HCT116 (cell line): ENCODE measurements around the gene TNXB. TPM values are rescaled to one million over a fixed set of nuclear protein-coding genes. Genes with fewer than 3 reads are reported as not detected.

Source experiments
- ATAC-seq: fragments of 200-7000 bp; cut with Tn5 transposase; 2 replicates; pipeline ENCODE4 v1.9.1; 2020; ENCODE audit warnings: mild to moderate bottlenecking, moderate library complexity
- BruUV-seq: library from RNA; stranded (reverse); fragments of 400-500 nt; replicated peaks from 2 replicates; lab custom pipeline; 2021; lab: Mats Ljungman, UMichigan
- CTCF ChIA-PET: fragments of 300-600 bp; sonication (Branson Sonifier 250); formaldehyde crosslinking; loops from one replicate; lab custom pipeline; 2021; ENCODE audit warnings: antibody characterized with exemption; lab: Charles Lee
- POLR2A ChIA-PET: fragments of 300-600, 350-600 bp; sonication (Branson Sonifier 250); formaldehyde crosslinking; loops from one replicate; lab custom pipeline; 2021; ENCODE audit warnings: antibody characterized with exemption; lab: Charles Lee
- RAD21 ChIA-PET, 2 experiments: fragments of 300-600 bp; sonication (Branson Sonifier 250); formaldehyde crosslinking; loops; one replicate each; lab custom pipeline; 2023; ENCODE audit warnings: low total read pairs in 2 of 2; ENCODE audit not compliant: uncharacterized antibody in 2 of 2, unreplicated experiment in 2 of 2, low non-redundant PET in 1 of 2; lab: Charles Lee
- DNase-seq: peaks from one replicate; pipeline ENCODE4 v3.0.0-alpha.2; 2010; ENCODE audit warnings: low read depth, low spot score
- H2AFZ ChIP-seq: fragments of 200-600 bp; shearing (Covaris generic), sonication (generic); 2 replicates; pipeline ENCODE4 v1.6.1; 2017; ENCODE audit warnings: low read depth, mixed run types, mixed read lengths, antibody characterized with exemption, low read length; ENCODE audit not compliant: poor library complexity, severe bottlenecking
- H3K27ac ChIP-seq: 2 replicates; pipeline ENCODE4 v1.5.1; 2012; ENCODE audit warnings: low read depth, low read length
- H3K27me3 ChIP-seq: fragments of 200-600 bp; sonication (generic); 2 replicates; pipeline ENCODE4 v1.6.1; 2016; ENCODE audit warnings: mixed run types, low read length, mixed read lengths; ENCODE audit not compliant: insufficient read depth
- H3K36me3 ChIP-seq, 2 experiments: fragments of 200-500 bp in 1 of 2; fragments of 200-600 bp in 1 of 2; sonication (Bioruptor generic) in 1 of 2; sonication (generic) in 1 of 2; 2 replicates each; pipeline versions ENCODE4 v1.5.1 to v1.6.1; 2014 to 2016; ENCODE audit warnings: low read length in 2 of 2, inconsistent platforms in 1 of 2, mixed read lengths in 1 of 2, mixed run types in 1 of 2; ENCODE audit not compliant: insufficient read depth in 2 of 2, control insufficient read depth in 1 of 2
- H3K4me1 ChIP-seq, 2 experiments: fragments of 200-600 bp in 1 of 2; sonication (generic) in 1 of 2; 2 replicates each; pipeline versions ENCODE4 v1.5.1 to v1.6.1; 2012 to 2017; ENCODE audit warnings: low read length in 2 of 2, inconsistent platforms in 1 of 2, mild to moderate bottlenecking in 1 of 2, mixed read lengths in 1 of 2, mixed run types in 1 of 2, moderate library complexity in 1 of 2; ENCODE audit not compliant: insufficient read depth in 2 of 2, control insufficient read depth in 1 of 2
- H3K4me2 ChIP-seq: fragments of 200-600 bp; sonication (generic); 2 replicates; pipeline ENCODE4 v1.6.1; 2017; ENCODE audit warnings: mixed run types, low read length, mixed read lengths
- H3K4me3 ChIP-seq, 2 experiments: fragments of 200-600 bp in 1 of 2; sonication (generic) in 1 of 2; replicated peaks in 1 of 2; 2 replicates each; pipeline ENCODE4 v1.5.1; 2011 to 2016; ENCODE audit warnings: low read length in 2 of 2, control low read depth in 1 of 2, low read depth in 1 of 2, mild to moderate bottlenecking in 1 of 2, mixed read lengths in 1 of 2, mixed run types in 1 of 2
- H3K79me2 ChIP-seq: fragments of 200-600 bp; sonication (generic); 2 replicates; pipeline ENCODE4 v1.6.1; 2017; ENCODE audit warnings: mild to moderate bottlenecking, mixed run types, low read length, moderate library complexity, mixed read lengths; ENCODE audit not compliant: insufficient read depth
- H3K9ac ChIP-seq: fragments of 200-600 bp; sonication (generic); 2 replicates; pipeline ENCODE4 v1.6.1; 2016; ENCODE audit warnings: low read length, mixed read lengths
- H3K9me2 ChIP-seq: fragments of 200-600 bp; sonication (generic), shearing (Covaris generic); 2 replicates; pipeline ENCODE4 v1.6.1; 2017; ENCODE audit warnings: mixed run types, mild to moderate bottlenecking, moderate library complexity; ENCODE audit not compliant: insufficient read depth
- H3K9me3 ChIP-seq, 2 experiments: fragments of 200-500 bp in 1 of 2; fragments of 200-600 bp in 1 of 2; sonication (Bioruptor generic) in 1 of 2; sonication (generic) in 1 of 2; 2 replicates each; pipeline ENCODE4 v1.6.1; 2014 to 2017; ENCODE audit warnings: low read length in 2 of 2, mixed read lengths in 2 of 2, inconsistent platforms in 1 of 2, low read depth in 1 of 2, mild to moderate bottlenecking in 1 of 2, mixed run types in 1 of 2, moderate library complexity in 1 of 2; ENCODE audit not compliant: control insufficient read depth in 1 of 2, insufficient read depth in 1 of 2
- H4K20me1 ChIP-seq: fragments of 200-600 bp; sonication (generic), shearing (Covaris generic); 2 replicates; pipeline ENCODE4 v1.6.1; 2017; ENCODE audit warnings: mixed run types, mild to moderate bottlenecking, moderate library complexity; ENCODE audit not compliant: insufficient read depth
- ATF3 ChIP-seq: IDR thresholded peaks from 2 replicates; pipeline ENCODE4 v1.6.1; 2012
- CTCF ChIP-seq, 3 experiments: fragments of 200-600 bp in 1 of 3; sonication (generic) in 1 of 3; IDR thresholded peaks in 2 of 3; conservative IDR thresholded peaks in 1 of 3; 2 replicates each; pipeline ENCODE4 v1.5.1; 2012 to 2017; ENCODE audit warnings: low read depth in 2 of 3, low read length in 2 of 3, antibody characterized with exemption in 1 of 3, borderline replicate concordance in 1 of 3, control low read depth in 1 of 3, mild to moderate bottlenecking in 1 of 3, mixed read lengths in 1 of 3, mixed run types in 1 of 3, moderate library complexity in 1 of 3; ENCODE audit not compliant: insufficient read depth in 1 of 3
- EGR1 ChIP-seq: IDR thresholded peaks from 2 replicates; pipeline ENCODE4 v1.6.1; 2012; ENCODE audit warnings: low read depth
- EZH2phosphoT487 ChIP-seq: fragments of 200-600 bp; IDR thresholded peaks from 2 replicates; pipeline ENCODE4 v1.6.1; 2018; ENCODE audit warnings: antibody characterized with exemption, borderline replicate concordance
- POLR2A ChIP-seq: IDR thresholded peaks from 2 replicates; pipeline ENCODE4 v1.7.0; 2011; ENCODE audit warnings: borderline replicate concordance; ENCODE audit not compliant: insufficient read depth, insufficient read length; ENCODE audit errors: extremely low read depth
- POLR2AphosphoS5 ChIP-seq: IDR thresholded peaks from 2 replicates; pipeline ENCODE4 v1.6.1; 2011; ENCODE audit warnings: mild to moderate bottlenecking, low read depth, low read length, moderate library complexity
- RAD21 ChIP-seq: IDR thresholded peaks from 2 replicates; pipeline ENCODE4 v1.6.1; 2012; ENCODE audit warnings: low read depth, mild to moderate bottlenecking
- REST ChIP-seq: IDR thresholded peaks from 2 replicates; pipeline ENCODE4 v1.6.1; 2012; ENCODE audit warnings: low read depth
- SP1 ChIP-seq: IDR thresholded peaks from 2 replicates; pipeline ENCODE4 v1.6.1; 2012; ENCODE audit warnings: low read depth
- SRF ChIP-seq: IDR thresholded peaks from 2 replicates; pipeline ENCODE4 v1.6.1; 2012; ENCODE audit warnings: low read depth
- TCF7L2 ChIP-seq: IDR thresholded peaks from 2 replicates; pipeline ENCODE4 v1.7.0; 2011; ENCODE audit warnings: borderline replicate concordance, inconsistent platforms; ENCODE audit not compliant: insufficient read depth, insufficient read length; ENCODE audit errors: extremely low read depth
- ZFX ChIP-seq: fragments of 450-650 bp; IDR thresholded peaks from 2 replicates; pipeline ENCODE4 v1.6.1; 2017
- ZNF274 ChIP-seq: fragments of 200-500 bp; sonication (Bioruptor generic); IDR thresholded peaks from 2 replicates; pipeline ENCODE4 v1.6.1; 2014; ENCODE audit warnings: mild to moderate bottlenecking, low read depth, low read length, inconsistent platforms
- intact Hi-C: fragments of 100-400 bp; cut with micrococcal nuclease; formaldehyde crosslinking; loops from 2 replicates; pipeline ENCODE4 v1.10.0; 2022
- total RNA-seq: library from RNA; stranded (reverse); gene quantifications from one replicate; pipeline ENCODE4 v1.2.1, GENCODE V29; 2021; ENCODE audit not compliant: unreplicated experiment

Gene TNXB
- total RNA-seq, 1 experiment from 2014 or later: 8.5 TPM

- TF ChIP-seq REST: no peak
- TF ChIP-seq POLR2AphosphoS5: no peak
- TF ChIP-seq ZFX: no peak
- no peak for TF ChIP-seq EGR1
- TF ChIP-seq RAD21: no peak
- TF ChIP-seq CTCF (IDR thresholded peaks at IDR 0.05 in 2 of 3, conservative IDR thresholded peaks at IDR 0.05 in 1 of 3; ENCODE audit: borderline replicate concordance in 1 of 3, insufficient read depth in 1 of 3, low read depth in 2 of 3, low read length in 2 of 3): no peak
- TF ChIP-seq SP1: no peak
- TF ChIP-seq, all 23 proteins: peak for 0
Measured at GRCh38 chr6:32046450-32047083, 62.6 kb downstream of the TNXB start (continued).

GRCh38 chr6:32045811-32046449 is 63.2 kb downstream of the TNXB start:
- Histone ChIP-seq H3K9me2 (no peaks in the 10 kb centered on the region), H3K4me3 (no peak overlapping the region), H3K27me3 (no peaks in the 10 kb centered on the region), H3K4me2 (peak overlapping the region; percentile 67; the same call in 1 of the 2 replicates), H3K4me1 (peaks cover 9 to 27% of the 10 kb centered on the region in 2 experiments), H2AFZ (no peak overlapping the region), H3K36me3 (no peaks in the 10 kb centered on the region), H3K9me3 (no peaks in the 10 kb centered on the region), H3K79me2 (no peaks in the 10 kb centered on the region), H3K9ac (no peak overlapping the region), H3K27ac (no peak overlapping the region), H4K20me1 (no peaks in the 10 kb centered on the region)
- POLR2A ChIA-PET: no interaction called here
- RAD21 ChIA-PET: no interaction called here
- ATAC-seq (no peak), DNase-seq (no peak)
- CTCF ChIA-PET: no interaction called here
- TF ChIP-seq TCF7L2: no peak
- TF ChIP-seq EGR1: no peak
- no peak for TF ChIP-seq SRF
- TF ChIP-seq ATF3: no peak
- TF ChIP-seq REST: no peak
- no peak for TF ChIP-seq POLR2A
- no peak for TF ChIP-seq ZFX
- no peak for TF ChIP-seq EZH2phosphoT487
- no peak for TF ChIP-seq ZNF274
- no TSS peak for BruUV-seq
- intact Hi-C loops: no loop called here
